K562 (cell line): ENCODE results near the gene CXCR3. TPM values are rescaled to one million over a fixed set of nuclear protein-coding genes. Genes with fewer than 3 reads are reported as not detected.
"Not testable (repeated sequence)": the region's sequence is repeated elsewhere in the genome, so short reads cannot be mapped to it uniquely, and the experiment has no call there.

ENCODE experiments used
- ATAC-seq: fragments of 200-7000 bp; cut with Tn5 transposase; 3 replicates; pipeline ENCODE4 v1.9.1; 2020; ENCODE audit warnings: moderate library complexity
- BruUV-seq: library from RNA; stranded (reverse); fragments of 400-500 nt; replicated peaks from 2 replicates; lab custom pipeline; 2021; lab: Mats Ljungman, UMichigan
- CTCF ChIA-PET: fragments of 300-600 bp; formaldehyde crosslinking; extraction: SDS; loops from one replicate; lab custom pipeline; 2021; ENCODE audit warnings: low intra/inter-chr PET ratio; lab: Yijun Ruan, JAX
- POLR2A ChIA-PET: fragments of 300-600, 350-650 bp; sonication (Branson Sonifier 250); formaldehyde crosslinking; extraction: SDS; loops from one replicate; lab custom pipeline; 2021; ENCODE audit warnings: antibody characterized with exemption, inconsistent platforms; lab: Yijun Ruan, JAX
- DNase-seq, 4 experiments: peaks; one replicate each; pipeline versions ENCODE4 v3.0.0 to v3.0.0-alpha.2; 2011 to 2018; ENCODE audit warnings: low spot score in 3 of 4, mixed read lengths in 3 of 4; ENCODE audit errors: extremely low read depth in 1 of 4
- FAIRE-seq: peaks from 2 replicates; lab custom pipeline; 2011; peaks lifted over from hg19 to GRCh38; lab: Jason Lieb, UNC
- H2AFZ ChIP-seq: 2 replicates; pipeline ENCODE4 v1.6.0; 2011; ENCODE audit warnings: low read depth, low read length, control low read depth, inconsistent platforms
- H3K27ac ChIP-seq: fragments of 200-600 bp; 3 replicates; pipeline ENCODE4 v1.8.0; 2011; ENCODE audit warnings: low read depth, mild to moderate bottlenecking, control low read depth, inconsistent platforms, low read length, moderate library complexity, mixed read lengths; ENCODE audit errors: extremely low read depth
- H3K27me3 ChIP-seq, 2 experiments: fragments of 300-600 bp in 1 of 2; 2 replicates in 1 of 2; 3 replicates in 1 of 2; pipeline versions ENCODE4 v1.6.0 to v1.8.0; 2011; ENCODE audit warnings: inconsistent platforms in 2 of 2, low read length in 2 of 2, mild to moderate bottlenecking in 1 of 2, mixed read lengths in 1 of 2, moderate library complexity in 1 of 2; ENCODE audit not compliant: control insufficient read depth in 2 of 2, insufficient read depth in 2 of 2
- H3K36me3 ChIP-seq: fragments of 300-600 bp; 3 replicates; pipeline ENCODE4 v1.8.0; 2011; ENCODE audit warnings: mild to moderate bottlenecking, low read length, inconsistent platforms; ENCODE audit not compliant: control insufficient read depth, insufficient read depth
- H3K4me1 ChIP-seq, 2 experiments: fragments of 200-600 bp in 1 of 2; replicated peaks in 1 of 2; 2 replicates in 1 of 2; 3 replicates in 1 of 2; pipeline versions ENCODE4 v1.5.1 to v1.8.0; 2011; ENCODE audit warnings: inconsistent platforms in 2 of 2, low read length in 2 of 2, mild to moderate bottlenecking in 1 of 2, mixed read lengths in 1 of 2, moderate library complexity in 1 of 2; ENCODE audit not compliant: control insufficient read depth in 2 of 2, insufficient read depth in 2 of 2
- H3K4me2 ChIP-seq: 2 replicates; pipeline ENCODE4 v1.6.1; 2011; ENCODE audit warnings: low read length, control low read depth, inconsistent platforms, mixed read lengths; ENCODE audit not compliant: insufficient read depth
- H3K4me3 ChIP-seq: fragments of 200-600 bp; sonication (generic), shearing (Covaris generic); 2 replicates; pipeline ENCODE4 v1.5.1; 2016; ENCODE audit warnings: control low read depth, inconsistent platforms
- H3K79me2 ChIP-seq: fragments of 200-600 bp; 3 replicates; pipeline ENCODE4 v1.8.0; 2011; ENCODE audit warnings: low read length, inconsistent platforms; ENCODE audit not compliant: control insufficient read depth, insufficient read depth
- H3K9ac ChIP-seq, 2 experiments: 2 replicates each; pipeline versions ENCODE4 v1.6.0 to v1.6.1; 2011; ENCODE audit warnings: low read depth in 2 of 2, low read length in 2 of 2, control low read depth in 1 of 2, inconsistent platforms in 1 of 2, mild to moderate bottlenecking in 1 of 2, mixed read lengths in 1 of 2; ENCODE audit not compliant: insufficient read depth in 1 of 2
- H3K9me1 ChIP-seq: one replicate; pipeline ENCODE4 v1.6.0; 2011; ENCODE audit warnings: inconsistent platforms, mild to moderate bottlenecking, low read length, moderate library complexity; ENCODE audit not compliant: control insufficient read depth, insufficient read depth
- H3K9me3 ChIP-seq: replicated peaks from 2 replicates; pipeline ENCODE4 v1.5.1; 2011; ENCODE audit warnings: low read depth, low read length, inconsistent platforms; ENCODE audit not compliant: control insufficient read depth, insufficient read depth
- H4K20me1 ChIP-seq: replicated peaks from 2 replicates; pipeline ENCODE4 v1.6.1; 2011; ENCODE audit warnings: low read length, inconsistent platforms, mixed read lengths; ENCODE audit not compliant: control insufficient read depth, insufficient read depth
- ADNP ChIP-seq: fragments of 200-800 bp; sonication (Bioruptor generic); IDR thresholded peaks from 2 replicates; pipeline ENCODE4 v1.6.1; 2016; ENCODE audit warnings: missing genetic modification characterization, missing compliant biosample characterization
- BCOR ChIP-seq: fragments of 450-650 bp; IDR thresholded peaks from 2 replicates; pipeline ENCODE4 v1.6.1; 2016
- CBFA2T3 ChIP-seq: fragments of 450-650 bp; IDR thresholded peaks from 2 replicates; pipeline ENCODE4 v1.6.1; 2017
- ESRRA ChIP-seq: fragments of 450-650 bp; IDR thresholded peaks from 2 replicates; pipeline ENCODE4 v1.6.1; 2014; ENCODE audit warnings: low read depth, mild to moderate bottlenecking, moderate library complexity, borderline replicate concordance
- PHTF2 ChIP-seq: fragments of 250-450 bp; sonication (Bioruptor Pico); IDR thresholded peaks from 2 replicates; pipeline ENCODE4 v1.5.0; 2021; ENCODE audit warnings: mild to moderate bottlenecking
- RBM25 ChIP-seq: fragments of 200-400 bp; formaldehyde crosslinking; IDR thresholded peaks from 2 replicates; pipeline ENCODE4 v1.6.1; 2018; ENCODE audit warnings: low read length, low read depth, moderate library complexity; ENCODE audit not compliant: severe bottlenecking
- SMARCA5 ChIP-seq: fragments of 450-650 bp; IDR thresholded peaks from 2 replicates; pipeline ENCODE4 v1.6.1; 2016
- TRIM24 ChIP-seq, 2 experiments: fragments of 450-650 bp; IDR thresholded peaks; 2 replicates each; pipeline ENCODE4 v1.6.1; 2016
- WGBS: fragments of 100-300 bp; shearing (Covaris generic); methylation state at CpG from one replicate; pipeline ENCODE4 v1.1.6; 2016; ENCODE audit warnings: low coverage, mixed read lengths; ENCODE audit not compliant: insufficient coverage; ENCODE audit errors: missing lambda C conversion rate; 5-methylcytosine and 5-hydroxymethylcytosine counted together
- in situ Hi-C: fragments of 300-500 bp; cut with MboI; formaldehyde crosslinking; loops from 4 replicates; pipeline ENCODE4 v1.15.0; 2018; ENCODE audit warnings: inconsistent platforms, mixed read lengths
- intact Hi-C: fragments of 100-400 bp; cut with micrococcal nuclease; formaldehyde crosslinking; loops from 2 replicates; pipeline ENCODE4 v1.14.2; 2022
- polyA plus RNA-seq, 8 experiments: library from polyadenylated mRNA; depleted of rRNA in 4 of 8; stranded (reverse) in 5 of 8; unstranded in 3 of 8; fragments of >200 nt; fragmentation: Nextera tagmentation in 2 of 8; fragmentation: Illumina TruSeq in 1 of 8; extraction: Ambion mirVana in 2 of 8; extraction: Trizol in 1 of 8; gene quantifications; 2 replicates each; pipeline versions ENCODE4 v1.2.1 to v1.2.3, GENCODE V29; 2011 to 2014; ENCODE audit warnings: inconsistent platforms in 1 of 8, missing spikeins in 1 of 8
- total RNA-seq, 7 experiments: library from RNA; depleted of rRNA in 6 of 7; stranded (reverse); fragments of >200 nt in 6 of 7; fragmentation: Illumina TruSeq in 2 of 7; extraction: Trizol in 2 of 7; gene quantifications; 2 replicates each; pipeline versions ENCODE4 v1.2.1 to v1.2.3, GENCODE V29; 2011 to 2021; ENCODE audit warnings: low replicate concordance in 1 of 7
- TF ChIP-seq, protein P1 (sequence below): fragments of 250-450 bp; sonication (Bioruptor Pico); IDR thresholded peaks from 2 replicates; pipeline ENCODE4 v1.8.0; 2022; ENCODE audit warnings: inconsistent platforms

CXCR3 gene
- total and polyA plus RNA-seq, 9 of the 15 experiments (the other 6 are each of a cell fraction or from before 2014, with no cell fraction given): not detected

DNA sequence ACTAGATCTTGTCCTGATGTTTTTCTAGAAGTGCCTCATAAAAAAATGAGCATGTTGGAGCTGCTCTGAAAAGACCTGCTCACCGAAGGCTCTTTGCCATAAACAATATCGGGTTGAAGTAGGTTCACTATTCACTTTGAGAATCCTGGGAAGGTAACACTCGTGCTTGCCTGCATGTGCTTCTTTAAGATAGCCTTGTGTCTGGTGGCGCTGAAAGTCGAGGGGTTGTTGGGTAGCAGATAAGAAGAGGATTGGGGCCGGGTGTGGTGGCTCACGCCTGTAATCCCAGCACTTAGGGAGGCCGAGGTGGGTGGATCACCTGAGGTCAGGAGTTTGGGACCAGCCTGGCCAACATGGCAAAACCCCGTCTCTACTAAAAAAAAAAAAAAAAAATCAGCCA is 6.6 kb downstream of the CXCR3 start:
- CTCF ChIA-PET, intact Hi-C loops, POLR2A ChIA-PET: not testable (repeated sequence)

DNA sequence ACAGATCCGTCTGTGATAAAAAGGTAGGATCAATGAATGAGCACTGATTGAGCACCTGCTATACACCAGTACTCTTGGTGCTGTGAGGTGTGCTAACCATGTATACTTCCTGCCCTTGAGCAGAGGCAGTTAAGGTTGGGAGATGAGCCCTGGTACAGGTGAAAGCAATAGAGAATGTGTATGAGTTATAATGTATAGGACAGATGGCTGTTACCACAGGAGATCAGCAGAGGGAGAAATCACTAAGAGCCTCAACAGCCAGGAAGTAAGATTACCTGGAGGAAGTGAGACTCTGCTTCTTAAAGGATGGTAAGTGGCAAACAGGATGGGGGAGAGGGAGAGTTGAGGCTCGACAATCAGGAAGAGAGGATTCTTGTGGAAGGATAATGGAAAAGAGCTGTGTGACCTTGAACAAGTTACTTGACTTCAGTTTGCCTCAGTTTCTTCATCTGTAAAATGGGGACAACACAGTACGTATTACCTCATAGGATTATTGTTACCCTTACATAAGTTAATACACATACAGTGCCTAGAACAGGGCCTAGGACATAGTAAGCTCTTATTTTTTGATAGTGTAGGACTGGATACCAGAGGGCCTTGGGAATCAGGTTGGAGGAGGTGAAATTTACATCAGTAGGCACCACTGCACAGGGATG is 9.1 kb downstream of the CXCR3 start:
- H3K36me3 ChIP-seq: peaks cover 13% of the 10 kb centered on the region; the same call in 2 of the 3 replicates
- H3K4me3 ChIP-seq: no peak overlapping the region
- no peak overlapping the region for H2AFZ ChIP-seq
- FAIRE-seq (no peak), DNase-seq (no peak), ATAC-seq (no peak)
- H3K79me2 ChIP-seq: no peaks in the 10 kb centered on the region
- H3K27ac ChIP-seq: no peak overlapping the region
- WGBS: 51% methylated on average over 3 of the region's 3 CpGs
- ChIA-PET CTCF (no interaction called here), POLR2A (interaction anchor here (0.9 to 1.4 kb wide), 2 partner anchors 10 to 13 kb away, joined by 3 to 4 read pairs; no protein-coding TSS in a partner anchor)
- H4K20me1 ChIP-seq: no peaks in the 10 kb centered on the region
- in situ Hi-C loops (no loop called here), intact Hi-C loops (no loop called here)
- BruUV-seq: no TSS peak
- no peaks in the 10 kb centered on the region for H3K9me3 ChIP-seq
- no peak overlapping the region for H3K4me2 ChIP-seq
- H3K4me1 ChIP-seq: no peaks in the 10 kb centered on the region; a peak in 1 of 5 replicates
- TF ChIP-seq PHTF2 (CRISPR knock-in tag): no peak
- TF ChIP-seq ESRRA: peak; percentile 72
- TF ChIP-seq ADNP (tag): 0 out of 2 replicates have a peak, but pooled peaks have one; percentile 34
- 0 out of 2 replicates have a peak, but pooled peaks have one; percentile 16 for TF ChIP-seq SMARCA5
- TF ChIP-seq RBM25: peak; percentile 85
- TF ChIP-seq, protein P1, sequence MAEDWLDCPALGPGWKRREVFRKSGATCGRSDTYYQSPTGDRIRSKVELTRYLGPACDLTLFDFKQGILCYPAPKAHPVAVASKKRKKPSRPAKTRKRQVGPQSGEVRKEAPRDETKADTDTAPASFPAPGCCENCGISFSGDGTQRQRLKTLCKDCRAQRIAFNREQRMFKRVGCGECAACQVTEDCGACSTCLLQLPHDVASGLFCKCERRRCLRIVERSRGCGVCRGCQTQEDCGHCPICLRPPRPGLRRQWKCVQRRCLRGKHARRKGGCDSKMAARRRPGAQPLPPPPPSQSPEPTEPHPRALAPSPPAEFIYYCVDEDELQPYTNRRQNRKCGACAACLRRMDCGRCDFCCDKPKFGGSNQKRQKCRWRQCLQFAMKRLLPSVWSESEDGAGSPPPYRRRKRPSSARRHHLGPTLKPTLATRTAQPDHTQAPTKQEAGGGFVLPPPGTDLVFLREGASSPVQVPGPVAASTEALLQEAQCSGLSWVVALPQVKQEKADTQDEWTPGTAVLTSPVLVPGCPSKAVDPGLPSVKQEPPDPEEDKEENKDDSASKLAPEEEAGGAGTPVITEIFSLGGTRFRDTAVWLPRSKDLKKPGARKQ (CRISPR knock-in tag): no peak
- peak; percentile 74 for TF ChIP-seq BCOR
- no peaks in the 10 kb centered on the region for H3K9me1 ChIP-seq
- no peaks in the 10 kb centered on the region for H3K27me3 ChIP-seq
- H3K9ac ChIP-seq: no peak overlapping the region

More for the DNA sequence above, 6.6 kb downstream of the CXCR3 start:
- not testable (repeated sequence) for H3K9me1 ChIP-seq, H3K4me2 ChIP-seq, H2AFZ ChIP-seq, H3K79me2 ChIP-seq, H3K9me3 ChIP-seq, BruUV-seq, ATAC-seq, H3K27me3 ChIP-seq, H4K20me1 ChIP-seq
- DNase-seq: peak in 1 of 4 experiments; percentile 15
- 0 out of 4 replicates have a peak, but pooled peaks of 1 of the 2 experiments have one; percentile 31 for TF ChIP-seq TRIM24 (IDR thresholded peaks at IDR 0.05)
- peak; percentile 60 for TF ChIP-seq CBFA2T3
- TF ChIP-seq, all 486 proteins: peak for 2; not testable (repeated sequence) for 484
- H3K4me1 ChIP-seq, in situ Hi-C loops, H3K27ac ChIP-seq, H3K4me3 ChIP-seq, H3K36me3 ChIP-seq, FAIRE-seq, H3K9ac ChIP-seq: not testable (repeated sequence)
- 44% methylated on average over 5 of the region's 9 CpGs for WGBS
